H1 (cell line): Measurements from ENCODE around the gene DHRS3. TPM values are rescaled to one million over a fixed set of nuclear protein-coding genes. Genes with fewer than 3 reads are reported as not detected.

Experiments
- CTCF ChIA-PET: fragments of 300-600 bp; sonication (Branson Sonifier 250); formaldehyde crosslinking; loops from one replicate; lab custom pipeline; 2021; ENCODE audit not compliant: partially characterized antibody; lab: Charles Lee
- POLR2A ChIA-PET: fragments of 300-600 bp; sonication (Branson Sonifier 250); formaldehyde crosslinking; loops from one replicate; lab custom pipeline; 2021; ENCODE audit warnings: inconsistent platforms; ENCODE audit not compliant: partially characterized antibody; lab: Charles Lee
- DNase-seq, 2 experiments: peaks; one replicate each; pipeline versions ENCODE4 v3.0.0 to v3.0.0-alpha.2; 2010 to 2022; ENCODE audit warnings: low spot score in 2 of 2, low read depth in 1 of 2, mixed read lengths in 1 of 2
- FAIRE-seq: peaks from 2 replicates; lab custom pipeline; 2011; peaks lifted over from hg19 to GRCh38; lab: Jason Lieb, UNC
- H2AFZ ChIP-seq: 2 replicates; pipeline ENCODE4 v1.8.1; 2012; ENCODE audit warnings: low read length, inconsistent platforms
- H2AK5ac ChIP-seq: 2 replicates; pipeline ENCODE4 v1.6.1; 2013; ENCODE audit warnings: low read depth, low read length
- H2BK120ac ChIP-seq: replicated peaks from 2 replicates; pipeline ENCODE3; 2013; ENCODE audit warnings: low read depth, low read length, inconsistent platforms
- H2BK12ac ChIP-seq: 2 replicates; pipeline ENCODE4 v1.6.1; 2013; ENCODE audit warnings: low read depth, low read length
- H2BK15ac ChIP-seq: 2 replicates; pipeline ENCODE4 v1.6.1; 2013; ENCODE audit warnings: low read length
- H2BK20ac ChIP-seq: 2 replicates; pipeline ENCODE4 v1.6.1; 2013; ENCODE audit warnings: low read length
- H2BK5ac ChIP-seq: 2 replicates; pipeline ENCODE4 v1.6.1; 2013; ENCODE audit warnings: low read depth, low read length
- H3K14ac ChIP-seq: 2 replicates; pipeline ENCODE4 v1.6.1; 2013; ENCODE audit warnings: inconsistent platforms; ENCODE audit not compliant: insufficient read length
- H3K18ac ChIP-seq: 2 replicates; pipeline ENCODE4 v1.6.1; 2013; ENCODE audit warnings: low read length; ENCODE audit errors: extremely low read depth
- H3K23ac ChIP-seq: 2 replicates; pipeline ENCODE4 v1.6.1; 2013; ENCODE audit warnings: inconsistent platforms; ENCODE audit not compliant: insufficient read length
- H3K23me2 ChIP-seq: 2 replicates; pipeline ENCODE4 v1.6.1; 2013; ENCODE audit warnings: low read depth, low read length
- H3K27ac ChIP-seq: 2 replicates; pipeline ENCODE4 v1.6.1; 2011; ENCODE audit warnings: low read depth, low read length, inconsistent platforms
- H3K27me3 ChIP-seq, 4 experiments: replicated peaks in 1 of 4; 1 replicate in 1 of 4; 2 replicates in 3 of 4; pipeline versions ENCODE4 v1.6.1 to v1.8.1; 2011 to 2013; ENCODE audit warnings: low read length in 3 of 4, mild to moderate bottlenecking in 3 of 4, inconsistent platforms in 2 of 4, mixed read lengths in 2 of 4, moderate library complexity in 1 of 4; ENCODE audit not compliant: control insufficient read depth in 3 of 4, insufficient read depth in 3 of 4; ENCODE audit errors: extremely low read depth in 1 of 4
- H3K36me3 ChIP-seq, 4 experiments: 2 replicates each; pipeline versions ENCODE4 v1.6.1 to v1.8.1; 2011 to 2013; ENCODE audit warnings: mild to moderate bottlenecking in 4 of 4, low read length in 3 of 4, moderate library complexity in 2 of 4, control low read depth in 1 of 4, inconsistent platforms in 1 of 4; ENCODE audit not compliant: insufficient read depth in 4 of 4, control insufficient read depth in 2 of 4
- H3K4ac ChIP-seq: replicated peaks from 2 replicates; pipeline ENCODE3; 2013; ENCODE audit warnings: low read length, low read depth, mixed read lengths, inconsistent platforms; ENCODE audit not compliant: insufficient read length
- H3K4me1 ChIP-seq, 4 experiments: replicated peaks in 1 of 4; 1 replicate in 1 of 4; 2 replicates in 3 of 4; pipeline versions ENCODE4 v1.6.1 to v1.8.1; 2011 to 2013; ENCODE audit warnings: low read length in 3 of 4, inconsistent platforms in 2 of 4, mixed read lengths in 1 of 4; ENCODE audit not compliant: insufficient read depth in 4 of 4, control insufficient read depth in 3 of 4
- H3K4me2 ChIP-seq, 2 experiments: 2 replicates each; pipeline versions ENCODE4 v1.6.1 to v1.8.1; 2011 to 2013; ENCODE audit warnings: low read depth in 2 of 2, low read length in 2 of 2, control low read depth in 1 of 2, inconsistent platforms in 1 of 2, mild to moderate bottlenecking in 1 of 2; ENCODE audit not compliant: insufficient read depth in 1 of 2
- H3K4me3 ChIP-seq, 4 experiments: fragments of 200-600, 300-600 bp in 1 of 4; sonication (generic), shearing (Covaris generic), sonication (Bioruptor Twin) in 1 of 4; 2 replicates each; pipeline versions ENCODE4 v1.5.1 to v1.8.1; 2011 to 2016; ENCODE audit warnings: low read length in 4 of 4, low read depth in 3 of 4, control low read depth in 2 of 4, inconsistent platforms in 2 of 4, mild to moderate bottlenecking in 2 of 4, mixed read lengths in 1 of 4, moderate library complexity in 1 of 4; ENCODE audit not compliant: insufficient read depth in 2 of 4; ENCODE audit errors: extremely low read depth in 1 of 4
- H3K56ac ChIP-seq: replicated peaks from 2 replicates; pipeline ENCODE3; 2013; ENCODE audit warnings: low read depth, mild to moderate bottlenecking, mixed read lengths, low read length, inconsistent platforms; ENCODE audit not compliant: insufficient read length
- H3K79me1 ChIP-seq: 2 replicates; pipeline ENCODE4 v1.6.1; 2013; ENCODE audit warnings: low read depth, low read length, control low read depth
- H3K79me2 ChIP-seq, 2 experiments: 2 replicates each; pipeline versions ENCODE4 v1.6.1 to v1.8.1; 2012 to 2013; ENCODE audit warnings: low read length in 2 of 2, mild to moderate bottlenecking in 2 of 2, inconsistent platforms in 1 of 2; ENCODE audit not compliant: insufficient read depth in 2 of 2, control insufficient read depth in 1 of 2
- H3K9ac ChIP-seq, 4 experiments: replicated peaks in 1 of 4; 1 replicate in 1 of 4; 2 replicates in 3 of 4; pipeline versions ENCODE4 v1.6.1 to v1.8.1; 2011 to 2013; ENCODE audit warnings: low read depth in 3 of 4, low read length in 3 of 4, control low read depth in 2 of 4, mild to moderate bottlenecking in 2 of 4, moderate library complexity in 2 of 4, inconsistent platforms in 1 of 4; ENCODE audit errors: extremely low read depth in 1 of 4
- H3K9me3 ChIP-seq, 2 experiments: 2 replicates each; pipeline versions ENCODE4 v1.6.1 to v1.8.1; 2012 to 2013; ENCODE audit warnings: mild to moderate bottlenecking in 2 of 2, moderate library complexity in 2 of 2, control low read depth in 1 of 2, inconsistent platforms in 1 of 2, low read depth in 1 of 2, low read length in 1 of 2, mixed read lengths in 1 of 2; ENCODE audit not compliant: insufficient read depth in 2 of 2
- H4K20me1 ChIP-seq, 2 experiments: replicated peaks in 1 of 2; 2 replicates each; pipeline versions ENCODE3 to v1.8.1; 2011 to 2013; ENCODE audit warnings: inconsistent platforms in 2 of 2, low read length in 2 of 2, mild to moderate bottlenecking in 1 of 2; ENCODE audit not compliant: insufficient read depth in 2 of 2, control insufficient read depth in 1 of 2
- H4K5ac ChIP-seq: 2 replicates; pipeline ENCODE4 v1.6.1; 2013; ENCODE audit warnings: low read length, low read depth, mixed read lengths, inconsistent platforms; ENCODE audit not compliant: insufficient read length
- H4K8ac ChIP-seq: 2 replicates; pipeline ENCODE4 v1.8.0; 2013; ENCODE audit warnings: mild to moderate bottlenecking, moderate library complexity, low read length, inconsistent platforms; ENCODE audit not compliant: insufficient read depth; ENCODE audit errors: extremely low read depth
- H4K91ac ChIP-seq: replicated peaks from 2 replicates; pipeline ENCODE3; 2013; ENCODE audit warnings: low read length, mixed read lengths, inconsistent platforms; ENCODE audit not compliant: insufficient read length
- BRCA1 ChIP-seq: IDR thresholded peaks from 2 replicates; pipeline ENCODE4 v1.6.1; 2012; ENCODE audit warnings: low read depth, low read length, improper control_type of control experiment
- CEBPB ChIP-seq: IDR thresholded peaks from 2 replicates; pipeline ENCODE4 v1.6.1; 2012; ENCODE audit warnings: low read depth, low read length
- CHD1 ChIP-seq: IDR thresholded peaks from 2 replicates; pipeline ENCODE4 v1.6.1; 2012; ENCODE audit warnings: low read depth, low read length, improper control_type of control experiment
- CHD2 ChIP-seq: IDR thresholded peaks from 2 replicates; pipeline ENCODE4 v1.6.1; 2012; ENCODE audit warnings: low read length, improper control_type of control experiment
- EGR1 ChIP-seq: IDR thresholded peaks from 2 replicates; pipeline ENCODE4 v1.6.1; 2011; ENCODE audit warnings: low read depth, low read length, borderline replicate concordance
- FOSL1 ChIP-seq: IDR thresholded peaks from 2 replicates; pipeline ENCODE4 v1.6.1; 2011; ENCODE audit warnings: mild to moderate bottlenecking, low read depth, low read length, moderate library complexity; ENCODE audit not compliant: insufficient read depth
- HDAC6 ChIP-seq: IDR thresholded peaks from one replicate; pipeline ENCODE4 v1.7.1; 2012; ENCODE audit warnings: low read depth, mild to moderate bottlenecking, inconsistent platforms, low read length, moderate library complexity
- RAD21 ChIP-seq, 2 experiments: IDR thresholded peaks in 1 of 2; conservative IDR thresholded peaks in 1 of 2; 2 replicates each; pipeline ENCODE4 v1.6.1; 2011; ENCODE audit warnings: low read depth in 2 of 2, low read length in 2 of 2, improper control_type of control experiment in 1 of 2, inconsistent platforms in 1 of 2, mild to moderate bottlenecking in 1 of 2, moderate library complexity in 1 of 2
- RNF2 ChIP-seq: fragments of 200-900, 300-1000 bp; sonication (generic); IDR thresholded peaks from 2 replicates; pipeline ENCODE4 v1.7.1; 2016; ENCODE audit warnings: borderline replicate concordance, low read depth, mild to moderate bottlenecking, antibody characterized with exemption, low read length; ENCODE audit not compliant: poor library complexity, severe bottlenecking; ENCODE audit errors: missing control alignments
- SP1 ChIP-seq: IDR thresholded peaks from 2 replicates; pipeline ENCODE4 v1.6.1; 2011; ENCODE audit warnings: low read depth, low read length
- SUZ12 ChIP-seq: fragments of 200-600 bp; sonication (generic); IDR thresholded peaks from 2 replicates; pipeline ENCODE4 v1.6.1; 2012; ENCODE audit warnings: mild to moderate bottlenecking, inconsistent platforms, low read length, moderate library complexity, mixed read lengths
- ZNF274 ChIP-seq: IDR thresholded peaks from 2 replicates; pipeline ENCODE4 v1.7.0; 2012; ENCODE audit warnings: low read length, borderline replicate concordance; ENCODE audit errors: extremely low read depth
- WGBS, 2 experiments: shearing (Covaris generic) in 1 of 2; methylation state at CpG; one replicate each; pipeline versions ENCODE4 v1.1.6 to v1.1.7; 2013 to 2015; ENCODE audit warnings: low lambda C conversion rate in 2 of 2, mixed read lengths in 2 of 2, inconsistent platforms in 1 of 2, low coverage in 1 of 2, missing lambda C conversion rate in 1 of 2; ENCODE audit not compliant: insufficient replicate concordance in 2 of 2, insufficient coverage in 1 of 2, insufficient read length in 1 of 2; ENCODE audit errors: extremely low coverage in 1 of 2, missing lambda C conversion rate in 1 of 2; 5-methylcytosine and 5-hydroxymethylcytosine counted together
- polyA plus RNA-seq, 7 experiments: library from polyadenylated mRNA; depleted of rRNA in 3 of 7; stranded (reverse) in 5 of 7; unstranded in 2 of 7; fragments of >200 nt in 5 of 7; fragments of 200-250 nt in 2 of 7; gene quantifications; 1 replicate in 5 of 7; 2 replicates in 1 of 7; 4 replicates in 1 of 7; pipeline versions ENCODE4 v1.2.1 to v1.2.3, GENCODE V29; 2011 to 2013; ENCODE audit warnings: missing spikeins in 2 of 7, mixed read lengths in 2 of 7
- total RNA-seq: library from RNA; stranded (reverse); fragmentation: NEBNext Ultra II Directional; extraction: Animal tissue kit (Norgen Biotek cat#: 25700); gene quantifications from 2 replicates; pipeline ENCODE4 v1.2.1, GENCODE V29; 2021

The DHRS3 gene
- total and polyA plus RNA-seq, 2 of the 8 experiments (the other 6 are each of a cell fraction or from before 2014, with no cell fraction given): 32.5 to 36.4 TPM

DNA sequence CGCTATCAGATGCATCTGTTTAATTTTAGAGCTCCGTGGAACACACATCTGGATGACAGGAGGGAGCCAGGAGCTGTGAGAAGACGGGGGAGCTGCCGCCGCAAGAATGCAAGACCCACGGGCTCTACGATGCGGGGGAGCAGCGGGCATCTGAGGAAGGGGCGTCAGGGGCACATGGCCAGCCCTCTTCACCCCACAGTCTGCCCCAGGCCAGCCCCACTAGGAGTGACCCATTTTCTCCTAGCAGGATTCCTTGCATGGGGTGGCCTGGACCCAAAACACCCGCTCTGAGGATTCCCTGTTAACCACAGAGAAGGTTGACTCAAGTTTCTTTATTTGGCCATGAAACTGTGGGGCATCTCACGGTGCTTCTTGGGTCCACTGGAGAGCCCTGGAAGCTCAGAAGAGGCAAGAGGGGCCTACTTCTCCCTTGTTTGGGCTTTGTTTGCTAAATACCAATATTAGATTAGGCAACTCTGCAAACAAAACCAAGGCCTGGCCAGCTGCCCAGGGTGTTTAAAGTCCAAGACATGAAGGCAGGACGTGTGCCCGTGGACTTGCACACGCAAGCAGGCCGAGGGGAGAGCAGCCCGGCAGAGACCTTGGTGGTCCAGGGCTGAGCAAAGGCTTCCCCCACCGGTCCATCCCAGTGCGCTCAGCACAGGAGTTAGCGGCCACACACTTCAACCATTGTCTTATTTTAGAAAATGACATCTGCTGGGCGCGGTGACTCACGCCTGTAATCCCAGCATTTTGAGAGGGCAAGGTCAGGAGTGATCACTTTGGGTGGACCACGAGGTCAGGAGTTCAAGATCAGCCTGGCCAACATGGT is 89.8 kb downstream of the DHRS3 start:
- Histone ChIP-seq H2BK120ac (no peak overlapping the region), H3K4me2 (no peak overlapping the region), H3K4me3 (no peak overlapping the region), H3K9me3 (no peaks in the 10 kb centered on the region), H3K18ac (no peak overlapping the region), H3K56ac (no peak overlapping the region), H3K27me3 (no peaks in the 10 kb centered on the region), H4K5ac (no peak overlapping the region), H3K14ac (no peak overlapping the region), H3K9ac (no peak overlapping the region), H3K23me2 (no peaks in the 10 kb centered on the region), H3K79me2 (no peaks in the 10 kb centered on the region), H3K36me3 (no peaks in the 10 kb centered on the region; a peak in 2 of 8 replicates), H2BK12ac (no peak overlapping the region), H3K23ac (no peak overlapping the region), H3K4me1 (no peaks in the 10 kb centered on the region; a peak in 2 of 7 replicates), H2AK5ac (no peak overlapping the region), H4K20me1 (no peaks in the 10 kb centered on the region), H3K79me1 (no peaks in the 10 kb centered on the region), H2BK15ac (no peak overlapping the region), H3K4ac (no peak overlapping the region), H2AFZ (no peak overlapping the region), H3K27ac (no peak overlapping the region), H4K91ac (no peak overlapping the region), H2BK5ac (no peak overlapping the region), H4K8ac (no peak overlapping the region; the same call in 1 of the 2 replicates), H2BK20ac (no peak overlapping the region)
- DNase-seq (no peak), FAIRE-seq (no peak)
- CTCF ChIA-PET: interaction anchor here (0.6 to 1.1 kb wide), 3 partner anchors 10 to 32 kb away, joined by 3 to 6 read pairs (median 5); no protein-coding TSS in a partner anchor
- POLR2A ChIA-PET: no interaction called here
- WGBS, 2 experiments: 88% methylated on average over 24 of the region's 24 CpGs; no CpG with 5 or more reads in 1 of the 2 experiments
- no peak for TF ChIP-seq HDAC6
- no peak for TF ChIP-seq RAD21 (IDR thresholded peaks at IDR 0.05 in 1 of 2, conservative IDR thresholded peaks at IDR 0.05 in 1 of 2; ENCODE audit: low read depth in 2 of 2, low read length in 2 of 2)
- no peak for TF ChIP-seq SP1
- no peak for TF ChIP-seq SUZ12
- no peak for TF ChIP-seq ZNF274
- no peak for TF ChIP-seq CHD2
- no peak for TF ChIP-seq EGR1
- no peak for TF ChIP-seq CHD1
- no peak for TF ChIP-seq FOSL1
- TF ChIP-seq RNF2: no peak
- TF ChIP-seq CEBPB: no peak
- no peak for TF ChIP-seq BRCA1
